Umbilical cord (tissue), 2 donors: Measurements from ENCODE around the gene ZNF672. TPM values are rescaled to one million over a fixed set of nuclear protein-coding genes. Genes with fewer than 3 reads are reported as not detected.
A peak's percentile ranks its signal among the peaks of the same experiment; 100 is the strongest.
"Not testable (repeated sequence)": the region's sequence is repeated elsewhere in the genome, so short reads cannot be mapped to it uniquely, and the experiment has no call there.

Experiments used
- DNase-seq: peaks from one replicate; pipeline ENCODE4 v3.0.0-alpha.2; 2015; ENCODE audit warnings: low spot score
- total RNA-seq: library from RNA; depleted of rRNA; stranded (reverse); fragments of >200 nt; gene quantifications from one replicate; pipeline ENCODE4 v1.2.3, GENCODE V29; 2014; ENCODE audit warnings: low replicate concordance; ENCODE audit not compliant: insufficient read depth

Gene ZNF672
- total RNA-seq, 1 donor from 2014 or later: 14.0 TPM

DNA sequence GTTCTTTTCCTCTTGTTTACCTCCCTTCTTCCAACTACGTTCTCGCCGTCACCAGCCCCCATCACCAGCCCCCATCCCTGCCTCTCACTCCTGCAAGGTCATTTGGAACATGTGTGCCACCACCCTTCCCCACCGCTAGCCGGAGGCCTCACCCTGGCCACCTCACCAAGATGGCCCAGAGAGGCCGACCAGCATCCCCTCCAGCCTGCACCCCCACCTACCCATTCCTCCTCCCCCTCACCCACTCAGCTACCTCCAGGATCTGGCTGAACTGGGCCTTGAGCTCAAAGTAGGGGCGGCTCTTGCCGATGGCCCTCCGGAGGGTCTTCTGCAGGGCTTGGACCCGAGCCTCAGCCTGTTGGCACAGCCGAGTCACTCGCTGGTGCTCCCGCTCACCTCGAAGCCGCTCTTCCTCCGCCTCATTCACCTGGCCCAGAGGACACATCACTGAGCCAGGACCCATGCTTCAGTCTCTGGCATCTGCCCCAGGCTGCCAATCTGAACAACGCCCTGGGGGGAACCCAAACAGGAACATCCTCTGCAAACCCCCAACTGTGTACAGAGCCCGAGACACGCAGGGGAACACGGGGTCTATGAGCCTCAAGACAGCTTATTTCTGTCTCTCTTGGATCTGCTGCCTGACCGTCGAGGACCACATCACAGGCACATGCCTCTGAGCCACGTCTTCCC, 25.1 kb upstream of the ZNF672 start:
- DNase-seq: no peak

DNA sequence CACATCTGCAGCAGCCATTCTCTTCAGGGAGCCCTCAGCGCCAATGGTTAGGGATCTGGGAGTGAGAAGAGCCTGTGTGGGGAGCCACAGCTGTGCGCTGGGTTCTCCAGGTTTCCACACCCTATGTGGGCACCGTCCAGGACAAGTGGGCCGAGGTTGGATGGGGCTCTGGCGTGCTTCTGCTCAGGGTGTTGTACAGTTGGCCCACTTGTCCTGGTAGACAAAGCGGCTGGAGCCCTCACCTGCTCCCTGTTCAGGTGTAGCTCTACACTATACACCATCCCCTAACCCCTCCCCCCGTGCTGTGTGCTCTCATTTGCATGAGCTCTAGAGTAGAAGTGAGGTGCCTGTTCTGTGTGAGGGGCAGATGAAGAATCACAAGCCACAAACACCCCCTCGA, 24.5 kb upstream of the ZNF672 start:
- no peak for DNase-seq

DNA sequence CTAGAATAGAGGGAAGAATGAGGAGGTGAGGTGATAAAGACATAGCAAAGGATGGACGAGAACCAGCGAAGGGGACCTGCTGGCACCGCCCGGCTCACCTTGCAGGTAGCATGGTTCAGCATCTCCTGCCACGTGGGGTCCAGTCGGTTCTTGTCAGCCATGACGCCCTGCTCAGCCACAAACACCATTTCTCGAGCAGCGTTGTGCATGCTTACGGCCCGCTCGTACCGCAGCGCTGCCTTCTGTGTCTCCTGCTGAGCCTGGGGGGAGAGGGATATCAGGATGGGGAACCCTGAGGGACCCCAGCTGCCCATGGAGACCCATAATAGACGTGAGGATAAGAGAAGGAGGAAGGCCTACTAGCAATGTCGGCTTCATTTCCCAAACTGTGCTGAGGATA, 23.7 kb upstream of the ZNF672 start:
- no peak for DNase-seq

DNA sequence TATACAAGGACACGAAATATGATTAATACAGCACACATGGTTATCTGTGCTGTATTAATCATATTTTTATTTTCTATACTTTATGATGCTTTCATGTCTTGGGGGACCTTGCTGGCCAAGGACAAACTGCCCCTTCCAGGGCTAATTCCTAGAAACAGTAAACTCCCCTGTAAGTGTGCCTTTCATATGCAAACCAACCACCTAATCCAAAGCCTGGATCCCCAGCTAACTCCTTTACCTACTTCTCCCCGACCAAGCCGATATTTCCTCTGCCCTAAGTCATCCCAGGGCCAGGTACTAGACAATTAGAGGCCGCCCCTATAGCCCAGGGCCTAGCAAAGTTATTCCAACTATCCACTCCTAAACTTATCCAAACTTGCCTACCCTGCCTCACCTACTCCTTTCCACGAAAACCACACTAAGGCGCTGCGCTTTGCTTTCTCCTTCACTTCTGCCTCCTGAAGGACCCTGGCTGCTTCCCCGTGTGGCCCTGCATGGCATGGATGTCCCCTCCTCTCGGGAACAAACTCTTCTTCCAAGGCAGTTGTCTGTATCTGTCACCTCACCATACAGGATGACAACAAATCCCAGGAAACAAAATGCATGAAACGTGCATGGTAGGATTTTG, 22.5 kb upstream of the ZNF672 start:
- no peak for DNase-seq

- no peak for DNase-seq
These were observed 21.8 kb upstream of the ZNF672 start for GRCh38 chr1:248816042-248816851.

- no peak for DNase-seq
These were observed 21.0 kb upstream of the ZNF672 start for GRCh38 chr1:248817065-248817464.

DNA sequence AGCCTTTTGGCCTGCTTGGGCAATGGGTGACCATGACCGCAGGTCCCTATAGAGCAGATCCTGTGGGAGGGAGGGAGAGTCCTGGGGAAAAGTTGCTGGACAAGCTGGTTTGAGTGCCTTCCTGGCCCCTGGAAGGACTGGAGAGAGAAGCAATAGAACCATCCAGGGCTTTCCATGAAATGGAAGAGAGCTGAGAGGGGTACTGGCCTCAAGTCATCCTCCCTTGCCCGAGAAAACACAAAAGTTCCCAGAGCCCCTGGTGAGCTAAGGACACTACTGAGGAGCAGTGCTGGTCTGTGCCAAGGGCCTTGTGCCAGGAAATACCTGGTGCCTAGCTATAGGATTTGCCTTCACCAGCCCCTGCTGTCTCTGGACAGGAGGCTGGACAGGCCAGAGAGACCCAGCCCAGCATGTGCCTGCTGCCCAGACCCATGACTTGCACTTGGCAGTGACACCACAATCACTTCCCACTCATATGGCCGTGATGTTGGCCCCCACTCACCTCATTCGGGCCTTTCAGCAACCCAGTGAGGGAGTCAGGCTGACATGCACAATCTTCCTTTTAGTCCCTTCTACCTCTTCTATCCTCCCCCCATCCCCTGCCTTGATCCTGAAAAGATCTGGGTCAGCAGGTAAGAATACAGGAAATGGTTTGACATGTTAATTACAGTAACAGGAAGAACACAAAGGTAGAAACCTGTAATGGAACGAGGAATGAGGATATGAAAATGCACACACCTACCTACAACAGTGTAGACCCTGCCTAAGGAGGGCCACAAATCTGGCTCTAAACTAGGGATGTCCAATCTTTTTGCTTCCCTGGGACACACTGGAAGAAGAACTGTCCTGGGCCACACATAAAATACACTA, 19.3 kb upstream of the ZNF672 start:
- no peak for DNase-seq

DNA sequence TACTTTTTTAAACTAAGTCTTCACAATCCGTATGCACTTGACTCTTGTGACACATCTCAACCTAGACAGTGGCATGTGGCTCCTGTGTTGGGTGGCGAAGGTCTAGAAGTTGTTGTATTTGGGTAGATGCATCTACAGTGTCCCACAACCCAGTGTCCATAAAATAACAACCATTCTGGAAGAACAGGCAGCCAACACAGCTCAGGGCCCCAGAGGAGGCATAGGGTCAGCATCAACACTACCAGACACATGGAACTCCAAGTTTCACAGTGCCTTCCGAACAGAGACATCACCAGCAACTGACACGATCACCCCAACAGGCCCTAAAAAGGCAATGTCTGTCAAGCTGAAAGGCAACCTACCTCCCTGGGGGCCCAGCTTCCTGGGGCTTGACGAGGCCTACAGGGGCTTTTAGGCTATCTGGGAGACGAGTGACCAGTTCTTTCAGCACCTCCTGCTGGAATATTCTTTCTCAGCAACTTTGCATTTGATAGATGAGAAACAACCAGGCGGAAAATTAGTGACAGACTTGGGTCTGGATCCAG, 17.9 kb upstream of the ZNF672 start:
- no peak for DNase-seq

GRCh38 chr1:248821101-248821500, 16.9 kb upstream of the ZNF672 start:
- DNase-seq: no peak

DNA sequence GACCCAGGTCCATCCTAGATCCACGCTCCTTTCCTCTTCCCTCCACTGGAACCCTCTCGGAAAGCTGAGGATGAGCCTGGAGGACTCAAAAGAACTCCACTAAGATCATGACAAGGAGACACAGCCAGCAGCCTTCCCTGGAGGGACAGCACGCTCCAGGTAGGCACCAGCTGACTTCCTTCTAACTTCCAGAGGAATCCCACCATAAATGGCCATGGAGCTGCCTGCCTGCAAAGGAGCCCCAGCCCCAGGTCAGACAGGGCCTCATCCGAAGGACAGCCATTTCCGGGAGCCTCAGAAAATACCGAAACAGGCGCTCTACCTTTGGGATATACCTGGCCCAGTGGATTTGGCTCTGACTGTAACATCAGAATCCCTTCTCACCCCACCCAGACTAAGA, 16.4 kb upstream of the ZNF672 start:
- DNase-seq: no peak

GRCh38 chr1:248822148-248823032, 15.6 kb upstream of the ZNF672 start:
- DNase-seq: no peak

GRCh38 chr1:248823517-248824001, 14.5 kb upstream of the ZNF672 start:
- DNase-seq: no peak

DNA sequence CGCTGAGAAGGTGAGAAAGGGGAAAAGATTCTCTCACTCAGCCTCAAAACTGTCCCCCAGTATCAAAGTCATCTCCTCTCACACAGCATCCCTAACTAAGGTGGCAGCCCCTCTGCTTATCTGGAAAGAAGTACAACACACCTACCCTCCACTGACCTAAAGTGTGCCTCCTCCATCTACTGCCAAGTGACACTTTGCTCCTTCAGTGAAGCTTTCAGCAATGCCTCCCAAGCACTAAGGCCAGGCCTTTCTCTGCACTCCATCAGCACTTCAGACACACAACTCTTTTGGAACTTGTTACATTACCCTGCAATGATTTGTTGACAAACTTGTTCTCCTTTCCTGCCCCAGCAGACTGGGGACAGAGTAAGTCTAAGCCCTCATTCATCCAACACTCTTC, 13.7 kb upstream of the ZNF672 start:
- no peak for DNase-seq

DNA sequence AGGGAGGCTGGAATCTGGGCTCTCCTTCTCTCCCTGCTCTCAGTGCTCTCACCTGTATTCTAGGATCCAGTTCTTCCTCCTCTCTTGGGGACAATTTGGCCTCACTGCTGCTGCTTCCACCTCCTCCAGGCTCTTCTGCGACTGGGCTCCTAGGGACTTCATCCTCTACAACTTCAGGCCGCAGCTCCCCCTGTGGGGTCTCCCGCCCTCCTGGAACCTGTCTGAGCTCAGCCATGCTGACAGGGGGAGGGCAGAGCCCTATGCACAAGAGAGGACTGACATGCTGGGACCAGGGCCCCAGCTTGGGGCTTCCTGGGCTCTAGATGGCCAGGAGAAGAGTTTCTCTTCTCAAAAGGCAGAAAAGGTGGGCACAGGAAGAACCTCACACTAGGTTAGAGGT, 13.3 kb upstream of the ZNF672 start:
- no peak for DNase-seq

- DNase-seq: no peak
These were observed 12.9 kb upstream of the ZNF672 start for GRCh38 chr1:248825136-248825535.

DNA sequence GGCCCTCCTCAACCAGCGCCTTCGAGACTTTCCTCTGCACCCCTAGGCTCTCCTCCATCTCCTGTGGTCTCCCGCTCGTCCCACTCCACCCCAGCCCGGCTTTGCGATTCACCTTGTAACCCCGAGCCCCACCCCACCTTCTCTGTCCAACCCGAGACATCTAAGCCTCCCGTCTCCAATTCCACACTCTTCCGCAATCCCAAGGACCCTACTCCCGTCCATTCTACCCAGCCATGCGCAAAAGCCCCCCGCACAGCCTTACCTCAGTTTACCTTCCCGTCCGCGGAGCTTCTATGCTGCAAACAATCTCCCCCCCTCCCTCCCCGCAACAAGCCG, 12.5 kb upstream of the ZNF672 start:
- DNase-seq: no peak

- peak; percentile 99 for DNase-seq
These were observed 11.9 kb upstream of the ZNF672 start, which contains the start of gene SH3BP5L for GRCh38 chr1:248825909-248826760. TSS of gene SH3BP5L (minus strand) at chr1:248825915. CDS start at chr1:248824935, 980 bp downstream.

- peak; percentile 66 for DNase-seq
These were observed 9.2 kb upstream of the ZNF672 start for GRCh38 chr1:248828845-248829244.

GRCh38 chr1:248830718-248831017, 7.4 kb upstream of the ZNF672 start:
- not testable (repeated sequence) for DNase-seq

GRCh38 chr1:248831842-248832241, 6.2 kb upstream of the ZNF672 start:
- DNase-seq: no peak
